Endometrial microvascular endothelial cells (primary cell): ENCODE data around the gene SNX9. TPM values are rescaled to one million over a fixed set of nuclear protein-coding genes. Genes with fewer than 3 reads are reported as not detected.

Experiments
- total RNA-seq: library from RNA; depleted of rRNA; stranded (reverse); fragments of >200 nt; gene quantifications from one replicate; pipeline ENCODE4 v1.2.3, GENCODE V29; 2015; ENCODE audit errors: inconsistent ontology term

The SNX9 gene
- total RNA-seq, 1 donor from 2014 or later = 25.4 TPM

Other genes starting within 250 kb of the SNX9 start
- 66.0 TPM for gene SYNJ2, start 158.6 kb downstream of the SNX9 start, total RNA-seq